Measurements from ENCODE around the gene AP2M1. TPM values are rescaled to one million over a fixed set of nuclear protein-coding genes. Genes with fewer than 3 reads are reported as not detected.

AP2M1 gene
- total and polyA plus RNA-seq, 11 donors: 225 to 431 (median 337) TPM

GRCh38 chr3:184186902-184187207 is 12.2 kb downstream of the AP2M1 start:
- peak overlapping the region in 10 of 12 donors; percentile 84 to 96 (median 92) for H3K27ac ChIP-seq
- peak overlapping the region; percentile 55 to 99 (median 92) for H3K4me3 ChIP-seq
- ATAC-seq (no peak), DNase-seq (no peak)
- H3K27me3 ChIP-seq: no peaks in the 10 kb centered on the region
- H3K36me3 ChIP-seq: peaks cover 6 to 79% (median 70%) of the 10 kb centered on the region in 9 donors
- no peak for TF ChIP-seq CTCF (IDR thresholded peaks at IDR 0.05)
- no peaks in the 10 kb centered on the region for H3K9me3 ChIP-seq
- peaks cover 0 to 33% (median 24%) of the 10 kb centered on the region in 12 donors for H3K4me1 ChIP-seq
- 2 to 14% (median 13%) methylated on average over 3 of the region's 3 CpGs for WGBS, 4 donors
- intact Hi-C loops (cut with DNase I): loop anchor here in 8 of 10 donors (1.0 to 10.0 kb wide), 10 partner anchors 13 to 128 kb away; partner anchors contain the start of genes EIF2B5 (in 5 of the 8), ALG3 (in 4 of the 8), EEF1AKMT4 (in 4 of the 8) and EIF4G1 (in 2 of the 8)

GRCh38 chr3:184188080-184188479 is 13.4 kb downstream of the AP2M1 start:
- peaks cover 8 to 79% (median 70%) of the 10 kb centered on the region in 9 donors for H3K36me3 ChIP-seq
- intact Hi-C loops (cut with DNase I): loop anchor here in 8 of 10 donors (5.0 to 10.0 kb wide), 7 partner anchors 36 to 127 kb away; partner anchors contain the start of genes EIF2B5 (in 4 of the 8), ALG3 (in 3 of the 8), EEF1AKMT4 (in 3 of the 8) and EIF4G1 (in 2 of the 8)
- peaks cover 0 to 33% (median 24%) of the 10 kb centered on the region in 12 donors for H3K4me1 ChIP-seq
- no peak overlapping the region for H3K27ac ChIP-seq
- H3K9me3 ChIP-seq: no peaks in the 10 kb centered on the region
- H3K27me3 ChIP-seq: no peaks in the 10 kb centered on the region
- ATAC-seq (no peak), DNase-seq (no peak)
- 85 to 89% (median 88%) methylated on average over 16 to 17 of the region's 17 CpGs for WGBS, 4 donors
- TF ChIP-seq CTCF (IDR thresholded peaks at IDR 0.05) (no peak), POLR2A (IDR thresholded peaks at IDR 0.05) (no peak)
- no peak overlapping the region for H3K4me3 ChIP-seq

- intact Hi-C loops (cut with DNase I): loop anchor here in 8 of 10 donors (5.0 to 10.0 kb wide), 7 partner anchors 37 to 125 kb away; partner anchors contain the start of genes EIF2B5 (in 4 of the 8), ALG3 (in 3 of the 8), EEF1AKMT4 (in 3 of the 8) and EIF4G1 (in 2 of the 8)
- Histone ChIP-seq H3K9me3 (no peaks in the 10 kb centered on the region), H3K36me3 (peaks cover 9 to 79% (median 70%) of the 10 kb centered on the region in 9 donors), H3K4me3 (no peak overlapping the region), H3K27ac (no peak overlapping the region), H3K4me1 (peaks cover 0 to 33% (median 24%) of the 10 kb centered on the region in 12 donors), H3K27me3 (no peaks in the 10 kb centered on the region)
- no peak for DNase-seq
- no peak for ATAC-seq
- TF ChIP-seq CTCF (IDR thresholded peaks at IDR 0.05) (no peak), POLR2A (IDR thresholded peaks at IDR 0.05) (no peak)
- 89 to 93% (median 91%) methylated on average over 9 to 13 of the region's 13 CpGs for WGBS, 4 donors
Measured at GRCh38 chr3:184189421-184189820, 14.8 kb downstream of the AP2M1 start.

- no peak for DNase-seq
- Histone ChIP-seq H3K27ac (no peak overlapping the region), H3K9me3 (no peaks in the 10 kb centered on the region), H3K4me3 (no peak overlapping the region), H3K4me1 (peaks cover 0 to 8% (median 3%) of the 10 kb centered on the region in 12 donors), H3K27me3 (no peaks in the 10 kb centered on the region), H3K36me3 (peaks cover 9 to 89% (median 79%) of the 10 kb centered on the region in 9 donors)
- intact Hi-C loops (cut with DNase I): loop anchor here in 1 of 10 donors (10.0 kb wide), 1 partner anchor 52 kb away; the partner anchor contains the start of genes ALG3 and EEF1AKMT4
- TF ChIP-seq CTCF (IDR thresholded peaks at IDR 0.05): no peak
- TF ChIP-seq POLR2A (IDR thresholded peaks at IDR 0.05): no peak
- 94 to 96% (median 95%) methylated on average over 8 to 10 of the region's 10 CpGs for WGBS, 4 donors
- ATAC-seq: no peak
Measured at GRCh38 chr3:184192889-184193288, 18.2 kb downstream of the AP2M1 start.

Measured in heart left ventricle (tissue), 16 donors.